ENCODE data around the gene PCNT.

The PCNT gene

DNA sequence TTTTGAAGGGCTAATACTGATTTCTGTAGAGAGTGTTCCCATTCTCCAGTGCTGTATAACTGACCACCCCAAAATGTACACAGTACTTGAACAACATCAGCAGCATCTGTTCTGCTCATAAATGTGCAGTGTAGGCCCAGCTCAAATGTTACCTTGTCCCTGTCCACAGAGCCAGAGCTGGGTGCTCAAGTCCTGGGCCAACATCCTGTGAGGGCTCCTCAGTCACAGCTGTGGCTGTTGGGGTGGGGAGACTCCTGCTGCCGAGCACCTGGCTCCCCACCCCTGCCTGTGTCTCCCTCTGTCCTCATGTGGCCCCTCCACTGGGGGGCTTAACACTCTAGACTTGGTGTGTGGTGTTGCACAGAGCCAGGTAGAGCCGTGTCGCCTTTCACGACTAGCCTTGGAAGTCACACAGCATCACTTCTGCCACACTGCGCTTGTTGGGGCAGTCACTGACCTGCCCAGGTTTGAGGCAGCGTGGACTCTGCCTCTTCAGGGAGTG lies 165.3 kb downstream of the PCNT start:
- no peak overlapping the region for H3K27ac ChIP-seq (ENCODE audit: extremely low read depth, low read depth, low read length)
- peaks cover 16 to 37% of the 10 kb centered on the region in 2 experiments for H3K36me3 ChIP-seq (ENCODE audit: control insufficient read depth in 2 of 2, insufficient read depth in 1 of 2, low read length in 2 of 2)
- TF ChIP-seq ZNF19 (tag by site-specific recombination; IDR thresholded peaks at IDR 0.05; ENCODE audit: low read depth) (no peak), ZNF76 (tag by site-specific recombination; IDR thresholded peaks at IDR 0.05; ENCODE audit: borderline replicate concordance, low read depth) (no peak), ZNF791 (tag by site-specific recombination; IDR thresholded peaks at IDR 0.05) (no peak), KLF16 (tag by site-specific recombination; IDR thresholded peaks at IDR 0.05) (no peak), ZNF555 (tag by site-specific recombination; conservative IDR thresholded peaks at IDR 0.05) (no peak), ZNF610 (tag by site-specific recombination; IDR thresholded peaks at IDR 0.05; ENCODE audit: borderline replicate concordance) (no peak), ZNF366 (tag by site-specific recombination; conservative IDR thresholded peaks at IDR 0.05) (no peak), ZNF174 (tag by site-specific recombination; IDR thresholded peaks at IDR 0.05) (no peak), GLI4 (tag by site-specific recombination; IDR thresholded peaks at IDR 0.05) (no peak), SP2 (tag by site-specific recombination; IDR thresholded peaks at IDR 0.05) (no peak), ZNF239 (tag by site-specific recombination; IDR thresholded peaks at IDR 0.05) (no peak), FEZF1 (tag by site-specific recombination; IDR thresholded peaks at IDR 0.05) (no peak), OVOL3 (tag by site-specific recombination; IDR thresholded peaks at IDR 0.05) (no peak)
- TF ChIP-seq, protein P1, sequence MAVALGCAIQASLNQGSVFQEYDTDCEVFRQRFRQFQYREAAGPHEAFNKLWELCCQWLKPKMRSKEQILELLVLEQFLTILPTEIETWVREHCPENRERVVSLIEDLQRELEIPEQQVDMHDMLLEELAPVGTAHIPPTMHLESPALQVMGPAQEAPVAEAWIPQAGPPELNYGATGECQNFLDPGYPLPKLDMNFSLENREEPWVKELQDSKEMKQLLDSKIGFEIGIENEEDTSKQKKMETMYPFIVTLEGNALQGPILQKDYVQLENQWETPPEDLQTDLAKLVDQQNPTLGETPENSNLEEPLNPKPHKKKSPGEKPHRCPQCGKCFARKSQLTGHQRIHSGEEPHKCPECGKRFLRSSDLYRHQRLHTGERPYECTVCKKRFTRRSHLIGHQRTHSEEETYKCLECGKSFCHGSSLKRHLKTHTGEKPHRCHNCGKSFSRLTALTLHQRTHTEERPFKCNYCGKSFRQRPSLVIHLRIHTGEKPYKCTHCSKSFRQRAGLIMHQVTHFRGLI (tag by site-specific recombination; IDR thresholded peaks at IDR 0.05), result no peak
- TF ChIP-seq, protein P2, sequence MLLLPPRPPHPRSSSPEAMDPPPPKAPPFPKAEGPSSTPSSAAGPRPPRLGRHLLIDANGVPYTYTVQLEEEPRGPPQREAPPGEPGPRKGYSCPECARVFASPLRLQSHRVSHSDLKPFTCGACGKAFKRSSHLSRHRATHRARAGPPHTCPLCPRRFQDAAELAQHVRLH (tag by site-specific recombination; IDR thresholded peaks at IDR 0.05), result no peak
- TF ChIP-seq, protein P3, sequence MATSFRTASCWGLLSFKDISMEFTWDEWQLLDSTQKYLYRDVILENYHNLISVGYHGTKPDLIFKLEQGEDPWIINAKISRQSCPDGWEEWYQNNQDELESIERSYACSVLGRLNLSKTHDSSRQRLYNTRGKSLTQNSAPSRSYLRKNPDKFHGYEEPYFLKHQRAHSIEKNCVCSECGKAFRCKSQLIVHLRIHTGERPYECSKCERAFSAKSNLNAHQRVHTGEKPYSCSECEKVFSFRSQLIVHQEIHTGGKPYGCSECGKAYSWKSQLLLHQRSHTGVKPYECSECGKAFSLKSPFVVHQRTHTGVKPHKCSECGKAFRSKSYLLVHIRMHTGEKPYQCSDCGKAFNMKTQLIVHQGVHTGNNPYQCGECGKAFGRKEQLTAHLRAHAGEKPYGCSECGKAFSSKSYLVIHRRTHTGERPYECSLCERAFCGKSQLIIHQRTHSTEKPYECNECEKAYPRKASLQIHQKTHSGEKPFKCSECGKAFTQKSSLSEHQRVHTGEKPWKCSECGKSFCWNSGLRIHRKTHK (tag by site-specific recombination; IDR thresholded peaks at IDR 0.05), result no peak
- TF ChIP-seq, protein P4, sequence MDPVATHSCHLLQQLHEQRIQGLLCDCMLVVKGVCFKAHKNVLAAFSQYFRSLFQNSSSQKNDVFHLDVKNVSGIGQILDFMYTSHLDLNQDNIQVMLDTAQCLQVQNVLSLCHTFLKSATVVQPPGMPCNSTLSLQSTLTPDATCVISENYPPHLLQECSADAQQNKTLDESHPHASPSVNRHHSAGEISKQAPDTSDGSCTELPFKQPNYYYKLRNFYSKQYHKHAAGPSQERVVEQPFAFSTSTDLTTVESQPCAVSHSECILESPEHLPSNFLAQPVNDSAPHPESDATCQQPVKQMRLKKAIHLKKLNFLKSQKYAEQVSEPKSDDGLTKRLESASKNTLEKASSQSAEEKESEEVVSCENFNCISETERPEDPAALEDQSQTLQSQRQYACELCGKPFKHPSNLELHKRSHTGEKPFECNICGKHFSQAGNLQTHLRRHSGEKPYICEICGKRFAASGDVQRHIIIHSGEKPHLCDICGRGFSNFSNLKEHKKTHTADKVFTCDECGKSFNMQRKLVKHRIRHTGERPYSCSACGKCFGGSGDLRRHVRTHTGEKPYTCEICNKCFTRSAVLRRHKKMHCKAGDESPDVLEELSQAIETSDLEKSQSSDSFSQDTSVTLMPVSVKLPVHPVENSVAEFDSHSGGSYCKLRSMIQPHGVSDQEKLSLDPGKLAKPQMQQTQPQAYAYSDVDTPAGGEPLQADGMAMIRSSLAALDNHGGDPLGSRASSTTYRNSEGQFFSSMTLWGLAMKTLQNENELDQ (tag by site-specific recombination; IDR thresholded peaks at IDR 0.05; ENCODE audit: low read depth), result no peak
- H3K4me3 ChIP-seq (ENCODE audit: low read depth, low read length), result no peak overlapping the region
- H3K9me3 ChIP-seq (ENCODE audit: control insufficient read depth, insufficient read depth, low read depth, low read length), result no peaks in the 10 kb centered on the region
- no peaks in the 10 kb centered on the region for H3K4me1 ChIP-seq (ENCODE audit: control insufficient read depth, insufficient read depth, low read length)
- CTCF ChIA-PET, result no interaction called here
- POLR2A ChIA-PET, result no interaction called here

DNA sequence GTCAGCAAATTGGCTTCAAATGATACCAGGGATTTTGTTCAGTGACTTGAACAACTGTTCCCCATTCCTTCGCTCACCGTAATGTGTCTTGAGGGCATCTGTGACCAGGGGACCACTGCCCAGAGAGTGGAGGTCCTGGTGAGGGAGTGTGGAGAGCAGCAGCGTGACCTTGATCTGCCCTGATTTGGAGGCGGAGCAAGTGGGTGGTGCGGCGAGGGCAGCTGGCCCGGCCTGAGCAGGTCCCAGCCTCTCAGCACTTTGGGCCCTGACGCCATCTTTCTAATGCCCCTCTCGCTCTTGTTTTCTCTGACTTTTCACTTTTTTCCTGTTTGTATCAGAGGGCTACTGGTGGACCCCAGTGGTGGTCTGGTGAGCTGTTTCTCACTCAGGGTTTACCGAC lies 165.8 kb downstream of the PCNT start:
- ChIA-PET CTCF (no interaction called here), POLR2A (no interaction called here)
- Histone ChIP-seq H3K36me3 (ENCODE audit: control insufficient read depth in 2 of 2, insufficient read depth in 1 of 2, low read length in 2 of 2) (peaks cover 16 to 38% of the 10 kb centered on the region in 2 experiments), H3K27ac (ENCODE audit: extremely low read depth, low read depth, low read length) (no peak overlapping the region), H3K4me3 (ENCODE audit: low read depth, low read length) (no peak overlapping the region), H3K4me1 (ENCODE audit: control insufficient read depth, insufficient read depth, low read length) (no peaks in the 10 kb centered on the region), H3K9me3 (ENCODE audit: control insufficient read depth, insufficient read depth, low read depth, low read length) (no peaks in the 10 kb centered on the region)
- TF ChIP-seq ZNF214 (tag by site-specific recombination; IDR thresholded peaks at IDR 0.05; ENCODE audit: borderline replicate concordance) (no peak), ZSCAN30 (tag by site-specific recombination; IDR thresholded peaks at IDR 0.05) (no peak), ZNF549 (tag by site-specific recombination; IDR thresholded peaks at IDR 0.05) (no peak), ZNF19 (tag by site-specific recombination; IDR thresholded peaks at IDR 0.05; ENCODE audit: low read depth) (no peak), HOXD13 (CRISPR knock-in tag; IDR thresholded peaks at IDR 0.05; ENCODE audit: borderline replicate concordance) (no peak), ZNF548 (tag by site-specific recombination; IDR thresholded peaks at IDR 0.05) (no peak), HOXC10 (CRISPR knock-in tag; IDR thresholded peaks at IDR 0.05) (no peak), ZNF155 (tag by site-specific recombination; IDR thresholded peaks at IDR 0.05) (no peak), SP7 (tag by site-specific recombination; IDR thresholded peaks at IDR 0.05) (no peak)
- TF ChIP-seq, protein P5, sequence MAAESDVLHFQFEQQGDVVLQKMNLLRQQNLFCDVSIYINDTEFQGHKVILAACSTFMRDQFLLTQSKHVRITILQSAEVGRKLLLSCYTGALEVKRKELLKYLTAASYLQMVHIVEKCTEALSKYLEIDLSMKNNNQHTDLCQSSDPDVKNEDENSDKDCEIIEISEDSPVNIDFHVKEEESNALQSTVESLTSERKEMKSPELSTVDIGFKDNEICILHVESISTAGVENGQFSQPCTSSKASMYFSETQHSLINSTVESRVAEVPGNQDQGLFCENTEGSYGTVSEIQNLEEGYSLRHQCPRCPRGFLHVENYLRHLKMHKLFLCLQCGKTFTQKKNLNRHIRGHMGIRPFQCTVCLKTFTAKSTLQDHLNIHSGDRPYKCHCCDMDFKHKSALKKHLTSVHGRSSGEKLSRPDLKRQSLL (tag by site-specific recombination; IDR thresholded peaks at IDR 0.05), result no peak
- TF ChIP-seq, protein P6, sequence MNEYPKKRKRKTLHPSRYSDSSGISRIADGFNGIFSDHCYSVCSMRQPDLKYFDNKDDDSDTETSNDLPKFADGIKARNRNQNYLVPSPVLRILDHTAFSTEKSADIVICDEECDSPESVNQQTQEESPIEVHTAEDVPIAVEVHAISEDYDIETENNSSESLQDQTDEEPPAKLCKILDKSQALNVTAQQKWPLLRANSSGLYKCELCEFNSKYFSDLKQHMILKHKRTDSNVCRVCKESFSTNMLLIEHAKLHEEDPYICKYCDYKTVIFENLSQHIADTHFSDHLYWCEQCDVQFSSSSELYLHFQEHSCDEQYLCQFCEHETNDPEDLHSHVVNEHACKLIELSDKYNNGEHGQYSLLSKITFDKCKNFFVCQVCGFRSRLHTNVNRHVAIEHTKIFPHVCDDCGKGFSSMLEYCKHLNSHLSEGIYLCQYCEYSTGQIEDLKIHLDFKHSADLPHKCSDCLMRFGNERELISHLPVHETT (tag by site-specific recombination; IDR thresholded peaks at IDR 0.05), result no peak

Data from HEK293 (cell line).